ENCODE results near the gene TPCN1. TPM values are rescaled to one million over a fixed set of nuclear protein-coding genes. Genes with fewer than 3 reads are reported as not detected.
A peak's percentile ranks its signal among the peaks of the same experiment; 100 is the strongest.

Gene TPCN1
- polyA plus RNA-seq, 4 donors, result 12.2 to 70.2 (median 34.4) TPM

- Histone ChIP-seq H3K36me3 (ENCODE audit: control insufficient read depth in 3 of 3, insufficient read depth in 2 of 3, low read depth in 1 of 3, low read length in 3 of 3) (peaks cover 0 to 61% (median 4%) of the 10 kb centered on the region in 3 donors), H3K27me3 (ENCODE audit: control insufficient read depth in 3 of 3, insufficient read depth in 3 of 3, low read length in 3 of 3) (no peaks in the 10 kb centered on the region), H3K4me3 (ENCODE audit: low read depth in 1 of 3, low read length in 3 of 3) (no peak overlapping the region), H3K27ac (ENCODE audit: low read depth in 1 of 3, low read length in 2 of 3) (no peak overlapping the region), H3K9me3 (ENCODE audit: control insufficient read depth in 2 of 2, insufficient read depth in 1 of 2, low read depth in 1 of 2, low read length in 1 of 2) (peaks cover 0 to 19% of the 10 kb centered on the region in 2 donors), H3K4me1 (ENCODE audit: control insufficient read depth in 3 of 3, insufficient read depth in 2 of 3, low read depth in 1 of 3, low read length in 2 of 3) (peaks cover 5 to 33% (median 13%) of the 10 kb centered on the region in 3 donors)
- DNase-seq (no peak), FAIRE-seq (no peak)
- 93 to 95% (median 94%) methylated on average over 6 of the region's 6 CpGs for WGBS, 3 donors
These were observed 28.8 kb downstream of the TPCN1 start for GRCh38 chr12:113250045-113250444.

- Histone ChIP-seq H3K36me3 (ENCODE audit: control insufficient read depth in 3 of 3, insufficient read depth in 2 of 3, low read depth in 1 of 3, low read length in 3 of 3) (peaks cover 0 to 56% (median 4%) of the 10 kb centered on the region in 3 donors), H3K9me3 (ENCODE audit: control insufficient read depth in 2 of 2, insufficient read depth in 1 of 2, low read depth in 1 of 2, low read length in 1 of 2) (peaks cover 0 to 19% of the 10 kb centered on the region in 2 donors), H3K4me1 (ENCODE audit: control insufficient read depth in 3 of 3, insufficient read depth in 2 of 3, low read depth in 1 of 3, low read length in 2 of 3) (peaks cover 2 to 20% (median 11%) of the 10 kb centered on the region in 3 donors), H3K4me3 (ENCODE audit: low read depth in 1 of 3, low read length in 3 of 3) (no peak overlapping the region), H3K27ac (ENCODE audit: low read depth in 1 of 3, low read length in 2 of 3) (no peak overlapping the region), H3K27me3 (ENCODE audit: control insufficient read depth in 3 of 3, insufficient read depth in 3 of 3, low read length in 3 of 3) (no peaks in the 10 kb centered on the region)
- 95 to 98% (median 95%) methylated on average over 16 of the region's 16 CpGs for WGBS, 3 donors
- FAIRE-seq, result no peak
- DNase-seq, result no peak
These were observed 30.3 kb downstream of the TPCN1 start for GRCh38 chr12:113251404-113252070.

GRCh38 chr12:113252494-113252893 is 31.2 kb downstream of the TPCN1 start:
- Histone ChIP-seq H3K27me3 (ENCODE audit: control insufficient read depth in 3 of 3, insufficient read depth in 3 of 3, low read length in 3 of 3) (no peaks in the 10 kb centered on the region), H3K4me3 (ENCODE audit: low read depth in 1 of 3, low read length in 3 of 3) (no peak overlapping the region), H3K27ac (ENCODE audit: low read depth in 1 of 3, low read length in 2 of 3) (no peak overlapping the region), H3K4me1 (ENCODE audit: control insufficient read depth in 3 of 3, insufficient read depth in 2 of 3, low read depth in 1 of 3, low read length in 2 of 3) (peaks cover 0 to 10% (median 3%) of the 10 kb centered on the region in 3 donors), H3K9me3 (ENCODE audit: control insufficient read depth in 2 of 2, insufficient read depth in 1 of 2, low read depth in 1 of 2, low read length in 1 of 2) (peaks cover 0 to 19% of the 10 kb centered on the region in 2 donors), H3K36me3 (ENCODE audit: control insufficient read depth in 3 of 3, insufficient read depth in 2 of 3, low read depth in 1 of 3, low read length in 3 of 3) (peaks cover 0 to 50% (median 4%) of the 10 kb centered on the region in 3 donors)
- DNase-seq (no peak), FAIRE-seq (no peak)
- 95% methylated on average over 10 of the region's 10 CpGs for WGBS, 3 donors

- DNase-seq (no peak), FAIRE-seq (no peak)
- H3K27me3 ChIP-seq (ENCODE audit: control insufficient read depth in 3 of 3, insufficient read depth in 3 of 3, low read length in 3 of 3), result no peaks in the 10 kb centered on the region
- peaks cover 0 to 19% of the 10 kb centered on the region in 2 donors for H3K9me3 ChIP-seq (ENCODE audit: control insufficient read depth in 2 of 2, insufficient read depth in 1 of 2, low read depth in 1 of 2, low read length in 1 of 2)
- H3K4me3 ChIP-seq (ENCODE audit: low read depth in 1 of 3, low read length in 3 of 3), result no peak overlapping the region
- WGBS, 3 donors, result 95 to 97% (median 96%) methylated on average over 5 of the region's 5 CpGs
- no peaks in the 10 kb centered on the region for H3K4me1 ChIP-seq (ENCODE audit: control insufficient read depth in 3 of 3, insufficient read depth in 2 of 3, low read depth in 1 of 3, low read length in 2 of 3)
- H3K36me3 ChIP-seq (ENCODE audit: control insufficient read depth in 3 of 3, insufficient read depth in 2 of 3, low read depth in 1 of 3, low read length in 3 of 3), result peaks cover 0 to 44% (median 4%) of the 10 kb centered on the region in 3 donors
- H3K27ac ChIP-seq (ENCODE audit: low read depth in 1 of 3, low read length in 2 of 3), result no peak overlapping the region
These were observed 32.4 kb downstream of the TPCN1 start for GRCh38 chr12:113253532-113254285.

GRCh38 chr12:113254298-113254697 is 33.0 kb downstream of the TPCN1 start:
- FAIRE-seq (no peak), DNase-seq (no peak)
- Histone ChIP-seq H3K27me3 (ENCODE audit: control insufficient read depth in 3 of 3, insufficient read depth in 3 of 3, low read length in 3 of 3) (no peaks in the 10 kb centered on the region), H3K4me3 (ENCODE audit: low read depth in 1 of 3, low read length in 3 of 3) (no peak overlapping the region), H3K27ac (ENCODE audit: low read depth in 1 of 3, low read length in 2 of 3) (no peak overlapping the region), H3K36me3 (ENCODE audit: control insufficient read depth in 3 of 3, insufficient read depth in 2 of 3, low read depth in 1 of 3, low read length in 3 of 3) (peaks cover 0 to 38% (median 4%) of the 10 kb centered on the region in 3 donors), H3K4me1 (ENCODE audit: control insufficient read depth in 3 of 3, insufficient read depth in 2 of 3, low read depth in 1 of 3, low read length in 2 of 3) (peaks cover 0 to 3% (median 2%) of the 10 kb centered on the region in 3 donors), H3K9me3 (ENCODE audit: control insufficient read depth in 2 of 2, insufficient read depth in 1 of 2, low read depth in 1 of 2, low read length in 1 of 2) (peaks cover 0 to 19% of the 10 kb centered on the region in 2 donors)
- 87 to 98% (median 96%) methylated on average over 4 of the region's 4 CpGs for WGBS, 3 donors

- H3K27ac ChIP-seq (ENCODE audit: low read depth in 1 of 3, low read length in 2 of 3), result no peak overlapping the region
- H3K27me3 ChIP-seq (ENCODE audit: control insufficient read depth in 3 of 3, insufficient read depth in 3 of 3, low read length in 3 of 3), result no peaks in the 10 kb centered on the region
- H3K9me3 ChIP-seq (ENCODE audit: control insufficient read depth in 2 of 2, insufficient read depth in 1 of 2, low read depth in 1 of 2, low read length in 1 of 2), result peaks cover 0 to 13% of the 10 kb centered on the region in 2 donors
- H3K4me3 ChIP-seq (ENCODE audit: low read depth in 1 of 3, low read length in 3 of 3), result no peak overlapping the region
- no peak for FAIRE-seq
- H3K4me1 ChIP-seq (ENCODE audit: control insufficient read depth in 3 of 3, insufficient read depth in 2 of 3, low read depth in 1 of 3, low read length in 2 of 3), result peaks cover 0 to 8% (median 6%) of the 10 kb centered on the region in 3 donors
- DNase-seq, result no peak
- peaks cover 0 to 27% (median 4%) of the 10 kb centered on the region in 3 donors for H3K36me3 ChIP-seq (ENCODE audit: control insufficient read depth in 3 of 3, insufficient read depth in 2 of 3, low read depth in 1 of 3, low read length in 3 of 3)
These were observed 36.3 kb downstream of the TPCN1 start for GRCh38 chr12:113257564-113257963.

GRCh38 chr12:113260127-113260526 is 38.9 kb downstream of the TPCN1 start:
- FAIRE-seq (no peak), DNase-seq (no peak)
- no peaks in the 10 kb centered on the region for H3K27me3 ChIP-seq (ENCODE audit: control insufficient read depth in 3 of 3, insufficient read depth in 3 of 3, low read length in 3 of 3)
- no peak overlapping the region for H3K4me3 ChIP-seq (ENCODE audit: low read depth in 1 of 3, low read length in 3 of 3)
- H3K27ac ChIP-seq (ENCODE audit: low read depth in 1 of 3, low read length in 2 of 3), result peak overlapping the region in 2 of 3 donors; percentile 68 to 84
- H3K36me3 ChIP-seq (ENCODE audit: control insufficient read depth in 3 of 3, insufficient read depth in 2 of 3, low read depth in 1 of 3, low read length in 3 of 3), result peaks cover 0 to 42% (median 0%) of the 10 kb centered on the region in 3 donors
- H3K4me1 ChIP-seq (ENCODE audit: control insufficient read depth in 3 of 3, insufficient read depth in 2 of 3, low read depth in 1 of 3, low read length in 2 of 3), result peaks cover 0 to 11% (median 8%) of the 10 kb centered on the region in 3 donors
- no peaks in the 10 kb centered on the region for H3K9me3 ChIP-seq (ENCODE audit: control insufficient read depth in 2 of 2, insufficient read depth in 1 of 2, low read depth in 1 of 2, low read length in 1 of 2)
- WGBS, 3 donors, result 70 to 81% (median 72%) methylated on average over 5 of the region's 5 CpGs

- peaks cover 0 to 11% (median 8%) of the 10 kb centered on the region in 3 donors for H3K4me1 ChIP-seq (ENCODE audit: control insufficient read depth in 3 of 3, insufficient read depth in 2 of 3, low read depth in 1 of 3, low read length in 2 of 3)
- no peak overlapping the region for H3K4me3 ChIP-seq (ENCODE audit: low read depth in 1 of 3, low read length in 3 of 3)
- no peaks in the 10 kb centered on the region for H3K27me3 ChIP-seq (ENCODE audit: control insufficient read depth in 3 of 3, insufficient read depth in 3 of 3, low read length in 3 of 3)
- no peak for DNase-seq
- H3K36me3 ChIP-seq (ENCODE audit: control insufficient read depth in 3 of 3, insufficient read depth in 2 of 3, low read depth in 1 of 3, low read length in 3 of 3), result peaks cover 0 to 48% (median under 1%) of the 10 kb centered on the region in 3 donors
- H3K9me3 ChIP-seq (ENCODE audit: control insufficient read depth in 2 of 2, insufficient read depth in 1 of 2, low read depth in 1 of 2, low read length in 1 of 2), result no peaks in the 10 kb centered on the region
- no peak for FAIRE-seq
- WGBS, 3 donors, result 82 to 94% (median 90%) methylated on average over 12 of the region's 12 CpGs
- H3K27ac ChIP-seq (ENCODE audit: low read depth in 1 of 3, low read length in 2 of 3), result peak overlapping the region in 2 of 3 donors; percentile 68 to 84
These were observed 39.5 kb downstream of the TPCN1 start for GRCh38 chr12:113260636-113261300.

Measured in small intestine (tissue), 7 donors.